ENCODE measurements around the gene TMEM131. TPM values are rescaled to one million over a fixed set of nuclear protein-coding genes. Genes with fewer than 3 reads are reported as not detected.

Gene TMEM131
- polyA plus RNA-seq, 3 donors, result 7.0 to 23.6 (median 8.2) TPM

DNA sequence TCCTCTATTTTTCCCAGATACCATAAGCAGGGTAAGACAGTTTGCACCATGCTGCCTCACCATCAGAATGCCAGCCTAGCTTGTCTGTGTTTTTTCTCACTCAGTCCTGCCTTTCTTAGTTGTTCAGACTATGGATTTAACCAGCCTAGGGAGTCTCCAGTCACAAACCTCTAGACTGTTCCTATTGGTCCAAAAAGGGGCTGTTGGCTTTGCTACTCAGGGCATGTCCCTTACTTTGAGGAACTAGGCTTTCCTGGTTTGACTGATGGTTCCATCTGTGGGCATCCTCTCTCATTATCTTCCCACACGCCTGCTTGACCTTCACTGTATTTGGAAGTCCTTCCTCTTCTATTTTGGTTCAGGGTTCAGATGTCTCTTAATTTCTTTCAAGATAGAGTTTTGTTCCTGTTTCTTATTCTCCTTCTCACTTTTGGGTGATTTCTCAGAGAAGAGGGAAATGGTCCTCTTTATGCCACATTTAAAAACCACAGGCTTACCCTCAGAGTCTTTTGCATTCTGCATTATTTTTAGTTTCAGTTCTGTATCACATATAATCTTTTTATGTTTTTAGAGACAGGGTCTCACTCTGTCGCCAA lies 31.3 kb upstream of the TMEM131 start:
- Histone ChIP-seq H4K20me1 (ENCODE audit: insufficient read depth, low read length) (no peaks in the 10 kb centered on the region), H2AFZ (ENCODE audit: insufficient read depth, low read depth, low read length, poor library complexity, severe bottlenecking) (no peak overlapping the region), H3K9ac (ENCODE audit: insufficient read depth, low read length, poor library complexity, severe bottlenecking) (no peak overlapping the region), H3K36me3 (replicated peaks in 1 of 2; ENCODE audit: control insufficient read depth in 1 of 2, insufficient read depth in 2 of 2, low read length in 2 of 2) (no peaks in the 10 kb centered on the region), H3K4me1 (ENCODE audit: control insufficient read depth in 1 of 2, insufficient read depth in 2 of 2, low read length in 2 of 2) (peaks cover 32 to 40% of the 10 kb centered on the region in 2 donors), H3K27ac (ENCODE audit: low read depth in 1 of 2, low read length in 2 of 2) (peak overlapping the region; percentile 13 to 52), H3K4me2 (replicated peaks; ENCODE audit: extremely low read depth, low read length, poor library complexity, severe bottlenecking) (peak overlapping the region; percentile 40), H3K27me3 (ENCODE audit: control insufficient read depth in 2 of 2, insufficient read depth in 2 of 2, low read length in 2 of 2) (peaks cover 37 to 62% of the 10 kb centered on the region in 2 donors), H3K79me2 (ENCODE audit: insufficient read depth, low read length) (no peaks in the 10 kb centered on the region), H3K4me3 (replicated peaks in 1 of 3; ENCODE audit: low read depth in 2 of 3, low read length in 3 of 3) (peak overlapping the region in 1 of 3 experiments; percentile 32), H3K9me3 (replicated peaks in 1 of 2; ENCODE audit: control insufficient read depth in 1 of 2, insufficient read depth in 1 of 2, low read length in 2 of 2) (no peaks in the 10 kb centered on the region)
- intact Hi-C loops (cut with micrococcal nuclease), result no loop called here
- H3K27ac Mint-ChIP-seq, result peak overlapping the region; percentile 49 to 90 (median 77)
- H3K4me3 Mint-ChIP-seq, result peak overlapping the region in 1 of 2 donors; percentile 71
- peak; percentile 76 to 91 (median 79) for DNase-seq
- H3K36me3 Mint-ChIP-seq, result peaks cover 9 to 10% of the 10 kb centered on the region in 2 donors
- peaks cover 43% of the 10 kb centered on the region for H3K4me1 Mint-ChIP-seq
- peaks cover 54 to 67% (median 59%) of the 10 kb centered on the region in 3 donors for H3K27me3 Mint-ChIP-seq (ENCODE audit: low read depth in 3 of 3)
- WGBS (ENCODE audit: insufficient coverage), result no CpG with 5 or more reads among the region's 2 CpGs
- peaks cover 0 to 2% (median 0%) of the 10 kb centered on the region in 7 donors for H3K9me3 Mint-ChIP-seq
- TF ChIP-seq, protein P1, sequence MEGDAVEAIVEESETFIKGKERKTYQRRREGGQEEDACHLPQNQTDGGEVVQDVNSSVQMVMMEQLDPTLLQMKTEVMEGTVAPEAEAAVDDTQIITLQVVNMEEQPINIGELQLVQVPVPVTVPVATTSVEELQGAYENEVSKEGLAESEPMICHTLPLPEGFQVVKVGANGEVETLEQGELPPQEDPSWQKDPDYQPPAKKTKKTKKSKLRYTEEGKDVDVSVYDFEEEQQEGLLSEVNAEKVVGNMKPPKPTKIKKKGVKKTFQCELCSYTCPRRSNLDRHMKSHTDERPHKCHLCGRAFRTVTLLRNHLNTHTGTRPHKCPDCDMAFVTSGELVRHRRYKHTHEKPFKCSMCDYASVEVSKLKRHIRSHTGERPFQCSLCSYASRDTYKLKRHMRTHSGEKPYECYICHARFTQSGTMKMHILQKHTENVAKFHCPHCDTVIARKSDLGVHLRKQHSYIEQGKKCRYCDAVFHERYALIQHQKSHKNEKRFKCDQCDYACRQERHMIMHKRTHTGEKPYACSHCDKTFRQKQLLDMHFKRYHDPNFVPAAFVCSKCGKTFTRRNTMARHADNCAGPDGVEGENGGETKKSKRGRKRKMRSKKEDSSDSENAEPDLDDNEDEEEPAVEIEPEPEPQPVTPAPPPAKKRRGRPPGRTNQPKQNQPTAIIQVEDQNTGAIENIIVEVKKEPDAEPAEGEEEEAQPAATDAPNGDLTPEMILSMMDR (IDR thresholded peaks at IDR 0.05), result no peak

DNA sequence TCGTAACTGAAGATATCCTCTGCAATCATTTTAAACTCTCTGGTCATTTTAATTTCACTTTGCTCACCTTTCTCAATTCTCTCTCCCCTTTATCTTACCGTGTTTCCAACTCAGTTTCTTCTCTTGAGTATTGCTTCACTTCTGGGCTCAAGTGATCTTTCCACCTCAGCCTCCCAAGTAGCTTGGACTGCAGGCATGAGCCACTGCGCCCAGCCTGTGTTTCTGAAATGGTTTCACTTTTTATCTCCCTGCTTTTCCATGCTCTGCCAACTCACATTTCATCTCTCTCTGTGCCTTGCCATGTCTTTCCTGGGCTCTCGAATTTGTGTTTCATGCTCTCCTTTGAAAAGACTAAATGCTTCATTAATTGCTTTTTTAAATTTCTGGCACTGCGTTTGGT lies 30.5 kb upstream of the TMEM131 start:
- no peaks in the 10 kb centered on the region for H4K20me1 ChIP-seq (ENCODE audit: insufficient read depth, low read length)
- WGBS (ENCODE audit: insufficient coverage), result 72% methylated on average over 4 of the region's 5 CpGs
- no peaks in the 10 kb centered on the region for H3K9me3 ChIP-seq (replicated peaks in 1 of 2; ENCODE audit: control insufficient read depth in 1 of 2, insufficient read depth in 1 of 2, low read length in 2 of 2)
- TF ChIP-seq, protein P1 (IDR thresholded peaks at IDR 0.05), result no peak
- H2AFZ ChIP-seq (ENCODE audit: insufficient read depth, low read depth, low read length, poor library complexity, severe bottlenecking), result no peak overlapping the region
- peak overlapping the region in 1 of 3 experiments; percentile 32 for H3K4me3 ChIP-seq (replicated peaks in 1 of 3; ENCODE audit: low read depth in 2 of 3, low read length in 3 of 3)
- H3K27me3 Mint-ChIP-seq (ENCODE audit: low read depth in 3 of 3), result peaks cover 53 to 64% (median 53%) of the 10 kb centered on the region in 3 donors
- H3K27ac Mint-ChIP-seq, result peak overlapping the region in 3 of 7 donors; percentile 49 to 90 (median 84)
- H3K36me3 ChIP-seq (replicated peaks in 1 of 2; ENCODE audit: control insufficient read depth in 1 of 2, insufficient read depth in 2 of 2, low read length in 2 of 2), result no peaks in the 10 kb centered on the region
- peaks cover 32 to 46% of the 10 kb centered on the region in 2 donors for H3K4me1 ChIP-seq (ENCODE audit: control insufficient read depth in 1 of 2, insufficient read depth in 2 of 2, low read length in 2 of 2)
- H3K27me3 ChIP-seq (ENCODE audit: control insufficient read depth in 2 of 2, insufficient read depth in 2 of 2, low read length in 2 of 2), result peaks cover 32 to 55% of the 10 kb centered on the region in 2 donors
- H3K9ac ChIP-seq (ENCODE audit: insufficient read depth, low read length, poor library complexity, severe bottlenecking), result no peak overlapping the region
- H3K9me3 Mint-ChIP-seq, result peaks cover 0 to 4% (median 2%) of the 10 kb centered on the region in 7 donors
- peaks cover 9 to 10% of the 10 kb centered on the region in 2 donors for H3K36me3 Mint-ChIP-seq
- intact Hi-C loops (cut with micrococcal nuclease), result no loop called here
- no peak overlapping the region for H3K27ac ChIP-seq (ENCODE audit: low read depth in 1 of 2, low read length in 2 of 2)
- no peaks in the 10 kb centered on the region for H3K79me2 ChIP-seq (ENCODE audit: insufficient read depth, low read length)
- peak overlapping the region in 1 of 2 donors; percentile 71 for H3K4me3 Mint-ChIP-seq
- peaks cover 50% of the 10 kb centered on the region for H3K4me1 Mint-ChIP-seq
- DNase-seq, result no peak
- H3K4me2 ChIP-seq (replicated peaks; ENCODE audit: extremely low read depth, low read length, poor library complexity, severe bottlenecking), result peak overlapping the region; percentile 40
